A549 treated with AZD2906 at 1 μM for 4 hours (cell line): ENCODE results near the gene BRSK2. TPM values are rescaled to one million over a fixed set of nuclear protein-coding genes. Genes with fewer than 3 reads are reported as not detected.

ENCODE experiments used
- total RNA-seq: library from RNA; stranded (reverse); fragments of 200-300 nt; extraction: Qiagen RNA extraction; gene quantifications from 5 replicates; pipeline ENCODE4 v1.2.3, GENCODE V29; 2022

Gene BRSK2
- 4.8 to 8.6 TPM (median 6.3 TPM) in 5 replicates for total RNA-seq

DNA sequence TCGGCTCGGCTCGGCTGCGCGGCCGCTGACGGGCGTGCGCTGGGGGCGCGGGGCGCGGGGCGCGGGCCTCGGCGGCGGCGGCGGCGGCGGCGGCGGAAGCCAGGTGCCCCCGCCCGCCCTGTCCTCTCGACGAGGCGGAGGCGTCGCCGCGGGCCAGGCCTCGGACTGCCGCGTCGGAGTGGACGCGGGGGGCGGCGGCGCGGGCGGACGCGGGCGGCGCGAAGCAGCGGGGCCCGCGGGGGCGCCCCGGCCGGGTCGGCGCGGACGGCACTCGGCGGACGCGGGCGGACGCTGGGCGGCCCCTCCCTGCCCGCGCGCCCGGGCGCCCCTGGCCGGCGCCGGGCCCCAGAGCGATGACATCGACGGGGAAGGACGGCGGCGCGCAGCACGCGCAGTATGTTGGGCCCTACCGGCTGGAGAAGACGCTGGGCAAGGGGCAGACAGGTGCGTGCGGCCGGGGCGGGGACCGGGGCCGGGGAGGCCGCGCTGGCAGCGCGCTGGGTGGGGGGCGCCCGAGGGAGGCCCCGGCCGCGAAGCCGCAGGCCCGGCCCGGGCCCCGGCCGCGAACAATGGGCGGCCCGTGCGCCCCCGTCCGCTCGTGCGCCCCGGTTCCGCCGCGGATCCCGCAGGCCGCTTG, at the start of gene BRSK2:
Gene BRSK2 (plus strand): TSS at position 3 of the 637 bp plus-strand sequence. CDS start 351 bp downstream, at position 354.

DNA sequence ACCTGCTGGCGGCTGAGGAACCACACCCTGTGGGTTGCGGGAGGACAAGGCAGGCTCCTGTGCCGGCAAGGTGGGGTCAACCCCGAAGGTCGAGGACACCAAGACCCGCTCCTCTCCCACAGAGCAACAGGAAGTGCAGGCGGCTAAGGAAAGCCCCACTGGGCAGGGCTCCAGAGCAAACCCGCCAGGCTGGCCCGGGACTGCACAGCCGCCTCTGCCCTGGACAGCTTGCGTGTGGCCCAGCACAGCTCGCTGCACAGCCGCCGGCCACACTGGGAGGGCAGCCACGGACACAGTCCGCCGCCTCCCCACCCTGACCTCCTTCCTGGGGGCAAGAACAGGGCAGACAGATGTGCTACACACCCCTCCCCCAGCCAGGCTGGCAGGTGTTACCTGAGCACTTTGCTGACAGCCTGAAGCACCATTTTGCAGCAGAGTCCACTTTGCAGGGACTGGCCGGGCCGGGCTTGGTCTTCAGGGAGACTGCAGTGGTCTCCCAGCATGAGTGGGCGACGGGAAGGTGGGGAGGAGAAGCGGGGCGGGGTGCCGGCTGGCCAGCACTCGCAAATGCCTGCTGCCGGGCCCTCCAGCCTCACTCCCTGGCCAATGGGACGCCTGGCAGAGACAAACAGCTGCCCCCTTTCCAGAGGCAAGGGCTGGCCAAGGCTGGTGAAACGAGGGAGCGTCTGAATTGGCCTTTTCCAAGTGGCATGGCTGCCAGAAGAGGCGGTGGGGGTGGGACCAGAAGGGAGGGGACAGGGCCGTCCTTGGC, 96.5 kb downstream of the BRSK2 start, which contains the start of gene MOB2:
Gene MOB2 (minus strand): TSS at position 726 of the 772 bp plus-strand sequence. CDS start 223 bp downstream, at position 503.

Other genes starting within 250 kb of the BRSK2 start
- gene MUC5AC, start 232.0 kb upstream of the BRSK2 start, total RNA-seq, result 0.95 to 1.9 TPM (median 1.6 TPM) in 5 replicates
- 1.6 to 4.1 TPM (median 2.2 TPM) in 5 replicates for gene MUC5B, start 166.9 kb upstream of the BRSK2 start, total RNA-seq
- gene TOLLIP, start 80.3 kb upstream of the BRSK2 start, total RNA-seq, result 38.6 to 56.8 TPM (median 53.8 TPM) in 5 replicates
- gene MOB2, start 96.8 kb downstream of the BRSK2 start, total RNA-seq, result 36.2 to 47.8 TPM (median 44.1 TPM) in 5 replicates
- 0.81 to 1.2 TPM (median 1.0 TPM) in 5 replicates for gene DUSP8, start 182.3 kb downstream of the BRSK2 start, total RNA-seq
- not detected in 5 replicates for gene KRTAP5-1, start 195.3 kb downstream of the BRSK2 start, total RNA-seq
- gene KRTAP5-2, start 208.4 kb downstream of the BRSK2 start, total RNA-seq, result not detected in 5 replicates
- gene KRTAP5-3, start 218.5 kb downstream of the BRSK2 start, total RNA-seq, result not detected in 5 replicates
- gene KRTAP5-4, start 232.2 kb downstream of the BRSK2 start, total RNA-seq, result not detected in 5 replicates
- gene KRTAP5-5, start 239.8 kb downstream of the BRSK2 start, total RNA-seq, result not detected in 5 replicates